Psoas muscle (tissue), 8 donors: Measurements from ENCODE around the gene FDXACB1. TPM values are rescaled to one million over a fixed set of nuclear protein-coding genes. Genes with fewer than 3 reads are reported as not detected.

ENCODE experiments used
- ATAC-seq, 4 donors: fragments of 200-7000 bp; cut with Tn5 transposase; one replicate each; pipeline ENCODE4 v1.9.1; 2020; ENCODE audit warnings: moderate library complexity in 3 of 4, mild to moderate bottlenecking in 2 of 4
- DNase-seq, 2 donors: peaks; one replicate each; pipeline ENCODE4 v3.0.0-alpha.2; 2020
- H3K27ac ChIP-seq: fragments of 200-600 bp; one replicate; pipeline ENCODE4 v1.8.0; 2022
- H3K27me3 ChIP-seq, 3 donors: fragments of 200-600 bp in 1 of 3; one replicate each; pipeline versions ENCODE4 v1.6.1 to v1.8.0; 2013 to 2022; ENCODE audit warnings: low read length in 2 of 3, mild to moderate bottlenecking in 2 of 3, moderate library complexity in 1 of 3; ENCODE audit not compliant: insufficient read depth in 3 of 3
- H3K36me3 ChIP-seq, 2 donors: fragments of 200-600 bp in 1 of 2; one replicate each; pipeline versions ENCODE4 v1.6.1 to v1.8.0; 2013 to 2022; ENCODE audit warnings: low read depth in 1 of 2, mild to moderate bottlenecking in 1 of 2, moderate library complexity in 1 of 2; ENCODE audit not compliant: insufficient read depth in 1 of 2
- H3K4me1 ChIP-seq: fragments of 200-600 bp; one replicate; pipeline ENCODE4 v1.8.0; 2022
- H3K4me3 ChIP-seq: fragments of 200-600 bp; one replicate; pipeline ENCODE4 v1.8.0; 2022; ENCODE audit warnings: mild to moderate bottlenecking
- H3K9me3 ChIP-seq: fragments of 200-600 bp; one replicate; pipeline ENCODE4 v1.8.0; 2022
- CTCF ChIP-seq: fragments of 200-600 bp; IDR thresholded peaks from one replicate; pipeline ENCODE4 v1.8.0; 2022; ENCODE audit warnings: antibody characterized with exemption
- WGBS, 3 donors: extraction: QIAGEN DNeasy Blood & Tissue Kit; methylation state at CpG; one replicate each; pipeline versions ENCODE4 v1.1.6 to v1.1.7; 2013; 5-methylcytosine and 5-hydroxymethylcytosine counted together
- intact Hi-C, 2 donors: fragments of 100-400 bp; cut with DNase I; formaldehyde crosslinking; loops; one replicate each; pipeline versions ENCODE4 v1.11.0 to v1.14.2; 2022
- polyA plus RNA-seq, 3 donors: library from polyadenylated mRNA; stranded (reverse); fragments of 200-250 nt; gene quantifications; one replicate each; pipeline ENCODE4 v1.2.3, GENCODE V29; 2013
- total RNA-seq, 4 donors: library from RNA; stranded (reverse); fragmentation: NEBNext Ultra II Directional in 2 of 4; extraction: Animal tissue kit (Norgen Biotek cat#: 25700) in 2 of 4; gene quantifications; one replicate each; pipeline versions ENCODE4 v1.2.1 to v1.2.4, GENCODE V29; 2021 to 2023
- donor health status: healthy with polysubstance abuse.
- donor health status: DM: no; HTN: no; CAD: no; lungs with moderate emphysema.
- donor health status: Bipolar disorder and iron deficiency.
- donor health status: healthy.
- donor health status: DM: yes; HTN: yes; CAD: no.
- donor health status: DM: no; HTN: no; CAD: no.
- donor health status: DM: no; HTN: no; CAD: no.
- donor health status: DM: yes; HTN: yes; CAD: no.

Gene FDXACB1
- total and polyA plus RNA-seq, 7 donors: 0.45 to 1.1 (median 0.77) TPM

GRCh38 chr11:111826322-111826950 is 52.5 kb downstream of the FDXACB1 start:
- DNase-seq (no peak), ATAC-seq (peak; percentile 68 to 83 (median 76))
- Histone ChIP-seq H3K4me1 (peaks cover 16% of the 10 kb centered on the region), H3K4me3 (no peak overlapping the region), H3K36me3 (peaks cover 0 to 9% of the 10 kb centered on the region in 2 donors), H3K27me3 (no peaks in the 10 kb centered on the region), H3K27ac (peak overlapping the region; percentile 66), H3K9me3 (no peaks in the 10 kb centered on the region)
- intact Hi-C loops: no loop called here
- 24 to 46% (median 32%) methylated on average over 2 of the region's 2 CpGs for WGBS, 3 donors
- TF ChIP-seq CTCF: no peak

Other genes with a start within 250 kb of the FDXACB1 start
- gene PPP2R1B, start 112.8 kb downstream of the FDXACB1 start, total RNA-seq: 10 to 100 TPM in 3 of 4 donors, 1 to 10 TPM in 1; 8.1 to 18.8 (median 14.0) TPM
- 10 to 100 TPM in 1 of 3 donors, 1 to 10 TPM in 2; 6.6 to 10.7 (median 8.7) TPM for gene PPP2R1B, start 112.8 kb downstream of the FDXACB1 start, polyA plus RNA-seq
- 10 to 100 TPM; 12.8 to 20.3 (median 16.0) TPM for gene ALG9, start 7.6 kb downstream of the FDXACB1 start, total RNA-seq
- 10 to 100 TPM in 2 of 3 donors, 1 to 10 TPM in 1; 9.6 to 21.9 (median 11.4) TPM for gene ALG9, start 7.6 kb downstream of the FDXACB1 start, polyA plus RNA-seq
- gene CFAP68, start 376 bp upstream of the FDXACB1 start, total RNA-seq: 10 to 100 TPM in 2 of 4 donors, 1 to 10 TPM in 2; 6.6 to 17.7 (median 11.8) TPM
- 1 to 10 TPM; 4.4 to 7.6 (median 4.8) TPM for gene CFAP68, start 376 bp upstream of the FDXACB1 start, polyA plus RNA-seq
- gene CRYAB, start 32.6 kb upstream of the FDXACB1 start, total RNA-seq: over 10,000 TPM in 2 of 4 donors, 1,000 to 10,000 TPM in 2; 5,216 to 12,187 (median 10,501) TPM
- over 10,000 TPM in 1 of 3 donors, 1,000 to 10,000 TPM in 2; 4,737 to 11,496 (median 9,489) TPM for gene CRYAB, start 32.6 kb upstream of the FDXACB1 start, polyA plus RNA-seq
- gene HSPB2, start 33.6 kb upstream of the FDXACB1 start, total RNA-seq: 10 to 100 TPM; 20.2 to 40.4 (median 27.2) TPM
- gene HSPB2, start 33.6 kb upstream of the FDXACB1 start, polyA plus RNA-seq: 10 to 100 TPM; 23.6 to 55.5 (median 25.0) TPM
- gene C11orf52, start 39.7 kb upstream of the FDXACB1 start, total RNA-seq: 10 to 100 TPM in 1 of 4 donors, 1 to 10 TPM in 3; 6.2 to 12.3 (median 8.3) TPM
- 10 to 100 TPM in 1 of 3 donors, 1 to 10 TPM in 2; 1.0 to 24.5 (median 4.4) TPM for gene C11orf52, start 39.7 kb upstream of the FDXACB1 start, polyA plus RNA-seq
- 10 to 100 TPM in 2 of 4 donors, 1 to 10 TPM in 2; 4.5 to 12.9 (median 9.6) TPM for gene DIXDC1, start 58.2 kb upstream of the FDXACB1 start, total RNA-seq
- gene DIXDC1, start 58.2 kb upstream of the FDXACB1 start, polyA plus RNA-seq: 1 to 10 TPM; 1.4 to 4.9 (median 2.6) TPM
- 100 to 1,000 TPM in 1 of 4 donors, 10 to 100 TPM in 3; 61.2 to 167 (median 87.7) TPM for gene DLAT, start 146.2 kb upstream of the FDXACB1 start, total RNA-seq
- gene DLAT, start 146.2 kb upstream of the FDXACB1 start, polyA plus RNA-seq: 10 to 100 TPM; 49.8 to 96.8 (median 56.7) TPM
- gene PIH1D2, start 194.9 kb upstream of the FDXACB1 start, total RNA-seq: 1 to 10 TPM in 2 of 4 donors, under 1 TPM in 2; 0.49 to 1.3 (median 0.97) TPM
- gene PIH1D2, start 194.9 kb upstream of the FDXACB1 start, polyA plus RNA-seq: 1 to 10 TPM; 1.2 to 3.0 (median 1.8) TPM
- 10 to 100 TPM in 2 of 4 donors, 1 to 10 TPM in 2; 9.3 to 13.8 (median 10.8) TPM for gene NKAPD1, start 195.1 kb upstream of the FDXACB1 start, total RNA-seq
- 10 to 100 TPM in 1 of 3 donors, 1 to 10 TPM in 2; 8.5 to 21.6 (median 9.0) TPM for gene NKAPD1, start 195.1 kb upstream of the FDXACB1 start, polyA plus RNA-seq
- gene TIMM8B, start 207.6 kb upstream of the FDXACB1 start, total RNA-seq: 100 to 1,000 TPM in 1 of 4 donors, 10 to 100 TPM in 3; 86.6 to 105 (median 90.6) TPM
- gene TIMM8B, start 207.6 kb upstream of the FDXACB1 start, polyA plus RNA-seq: 100 to 1,000 TPM in 2 of 3 donors, 10 to 100 TPM in 1; 84.3 to 152 (median 120) TPM
- gene SDHD, start 207.7 kb upstream of the FDXACB1 start, total RNA-seq: 100 to 1,000 TPM; 168 to 264 (median 192) TPM
- gene SDHD, start 207.7 kb upstream of the FDXACB1 start, polyA plus RNA-seq: 100 to 1,000 TPM; 219 to 256 (median 234) TPM